ENCODE data around the gene C1QTNF7. TPM values are rescaled to one million over a fixed set of nuclear protein-coding genes. Genes with fewer than 3 reads are reported as not detected.

Gene C1QTNF7
- total RNA-seq, 2 experiments from 2014 or later: not detected

DNA sequence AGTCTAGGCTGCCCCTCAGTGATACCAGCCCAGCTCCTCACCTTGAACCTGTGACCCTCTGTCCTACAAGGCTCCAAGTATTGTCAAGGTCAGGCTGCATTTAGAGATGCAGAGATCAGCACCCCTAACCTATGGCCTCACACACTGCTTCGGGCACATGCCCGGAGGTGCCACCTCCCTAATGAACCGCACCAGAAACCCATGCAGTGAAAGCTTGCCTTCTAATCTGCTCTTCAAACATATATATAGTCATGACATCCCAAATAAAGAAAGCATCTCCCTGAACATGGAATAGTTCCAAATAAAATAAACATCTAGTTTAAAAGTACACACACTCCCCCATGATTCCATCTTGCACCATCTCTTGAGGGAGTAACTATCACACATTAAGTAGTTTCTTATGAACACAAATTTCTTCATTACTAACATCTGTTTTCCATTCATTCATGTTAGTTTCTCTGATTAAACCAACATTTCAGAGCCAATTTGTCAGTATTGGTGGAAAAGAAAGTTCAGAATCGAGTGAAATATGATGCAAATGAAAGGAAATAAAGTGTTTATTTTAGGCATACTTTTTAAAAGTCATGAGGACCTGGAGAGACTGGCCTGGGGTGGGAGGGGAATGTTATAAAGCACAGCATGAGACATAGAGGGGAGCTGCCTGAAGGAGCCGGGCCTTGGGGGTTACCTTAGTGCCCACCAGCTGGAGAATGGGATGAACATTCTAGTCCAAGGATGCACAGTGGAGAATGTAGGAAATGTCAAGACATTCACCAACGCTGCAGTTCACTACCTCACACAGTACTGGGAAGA, 61.0 kb downstream of the C1QTNF7 start:
- H3K4me3 ChIP-seq (ENCODE audit: low read depth, low read length, poor library complexity, severe bottlenecking): no peak overlapping the region
- no peaks in the 10 kb centered on the region for H3K9me3 ChIP-seq (ENCODE audit: low read length)
- TF ChIP-seq, protein P1, sequence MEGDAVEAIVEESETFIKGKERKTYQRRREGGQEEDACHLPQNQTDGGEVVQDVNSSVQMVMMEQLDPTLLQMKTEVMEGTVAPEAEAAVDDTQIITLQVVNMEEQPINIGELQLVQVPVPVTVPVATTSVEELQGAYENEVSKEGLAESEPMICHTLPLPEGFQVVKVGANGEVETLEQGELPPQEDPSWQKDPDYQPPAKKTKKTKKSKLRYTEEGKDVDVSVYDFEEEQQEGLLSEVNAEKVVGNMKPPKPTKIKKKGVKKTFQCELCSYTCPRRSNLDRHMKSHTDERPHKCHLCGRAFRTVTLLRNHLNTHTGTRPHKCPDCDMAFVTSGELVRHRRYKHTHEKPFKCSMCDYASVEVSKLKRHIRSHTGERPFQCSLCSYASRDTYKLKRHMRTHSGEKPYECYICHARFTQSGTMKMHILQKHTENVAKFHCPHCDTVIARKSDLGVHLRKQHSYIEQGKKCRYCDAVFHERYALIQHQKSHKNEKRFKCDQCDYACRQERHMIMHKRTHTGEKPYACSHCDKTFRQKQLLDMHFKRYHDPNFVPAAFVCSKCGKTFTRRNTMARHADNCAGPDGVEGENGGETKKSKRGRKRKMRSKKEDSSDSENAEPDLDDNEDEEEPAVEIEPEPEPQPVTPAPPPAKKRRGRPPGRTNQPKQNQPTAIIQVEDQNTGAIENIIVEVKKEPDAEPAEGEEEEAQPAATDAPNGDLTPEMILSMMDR (conservative IDR thresholded peaks at IDR 0.05; ENCODE audit: low read length): no peak
- TF ChIP-seq EZH2phosphoT487 (IDR thresholded peaks at IDR 0.05; ENCODE audit: borderline replicate concordance, low read depth, low read length): no peak
- no peak for DNase-seq (ENCODE audit: low spot score)
- H3K36me3 ChIP-seq (ENCODE audit: insufficient read depth, low read length): no peaks in the 10 kb centered on the region
- no peaks in the 10 kb centered on the region for H3K9me2 ChIP-seq (ENCODE audit: insufficient read depth, low read length)
- BruUV-seq (replicated peaks): no TSS peak
- no peaks in the 10 kb centered on the region for H3K4me1 ChIP-seq (ENCODE audit: insufficient read depth, low read length, poor library complexity, severe bottlenecking)
- H3K4me2 ChIP-seq (ENCODE audit: low read length): no peak overlapping the region
- ChIA-PET POLR2A (no interaction called here), CTCF (ENCODE audit: unreplicated experiment) (no interaction called here)
- no peaks in the 10 kb centered on the region for H3K79me2 ChIP-seq (ENCODE audit: insufficient read depth, low read depth, low read length)
- no peaks in the 10 kb centered on the region for H4K20me1 ChIP-seq (ENCODE audit: insufficient read depth, low read length)
- H3K27ac ChIP-seq (ENCODE audit: low read depth, low read length, poor library complexity, severe bottlenecking): no peak overlapping the region
- H2AFZ ChIP-seq (ENCODE audit: low read length): no peak overlapping the region
- intact Hi-C loops (cut with micrococcal nuclease; ENCODE audit: unreplicated experiment): no loop called here

DNA sequence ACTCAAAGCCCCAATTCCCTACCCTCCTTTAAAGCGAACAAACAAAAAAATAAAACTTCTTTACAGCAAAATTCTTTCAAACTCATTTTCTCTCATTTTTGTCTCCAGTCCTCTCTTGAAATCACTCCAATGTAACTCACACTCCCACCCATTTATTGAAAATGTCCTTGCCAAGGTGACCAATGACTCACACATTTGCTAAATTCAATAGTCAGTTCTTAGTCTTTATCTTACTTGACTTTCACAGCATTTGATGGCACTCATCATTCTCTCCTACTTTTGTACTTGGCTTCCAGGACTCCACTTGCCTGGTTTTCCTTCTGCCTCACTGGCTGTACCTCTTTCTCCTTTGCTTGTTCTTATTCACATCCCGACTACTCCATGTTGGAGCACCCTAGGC, 61.7 kb downstream of the C1QTNF7 start:
- DNase-seq (ENCODE audit: low spot score): no peak
- no TSS peak for BruUV-seq (replicated peaks)
- intact Hi-C loops (cut with micrococcal nuclease; ENCODE audit: unreplicated experiment): no loop called here
- TF ChIP-seq, protein P1 (conservative IDR thresholded peaks at IDR 0.05; ENCODE audit: low read length): no peak
- no peak for TF ChIP-seq EZH2phosphoT487 (IDR thresholded peaks at IDR 0.05; ENCODE audit: borderline replicate concordance, low read depth, low read length)
- no peak overlapping the region for H3K27ac ChIP-seq (ENCODE audit: low read depth, low read length, poor library complexity, severe bottlenecking)
- H3K36me3 ChIP-seq (ENCODE audit: insufficient read depth, low read length): no peaks in the 10 kb centered on the region
- ChIA-PET CTCF (ENCODE audit: unreplicated experiment) (no interaction called here), POLR2A (no interaction called here)
- no peaks in the 10 kb centered on the region for H3K9me3 ChIP-seq (ENCODE audit: low read length)
- H3K4me3 ChIP-seq (ENCODE audit: low read depth, low read length, poor library complexity, severe bottlenecking): no peak overlapping the region
- H3K9me2 ChIP-seq (ENCODE audit: insufficient read depth, low read length): no peaks in the 10 kb centered on the region
- H3K4me1 ChIP-seq (ENCODE audit: insufficient read depth, low read length, poor library complexity, severe bottlenecking): no peaks in the 10 kb centered on the region
- no peaks in the 10 kb centered on the region for H3K79me2 ChIP-seq (ENCODE audit: insufficient read depth, low read depth, low read length)
- H3K4me2 ChIP-seq (ENCODE audit: low read length): no peak overlapping the region
- H4K20me1 ChIP-seq (ENCODE audit: insufficient read depth, low read length): no peaks in the 10 kb centered on the region
- H2AFZ ChIP-seq (ENCODE audit: low read length): no peak overlapping the region

DNA sequence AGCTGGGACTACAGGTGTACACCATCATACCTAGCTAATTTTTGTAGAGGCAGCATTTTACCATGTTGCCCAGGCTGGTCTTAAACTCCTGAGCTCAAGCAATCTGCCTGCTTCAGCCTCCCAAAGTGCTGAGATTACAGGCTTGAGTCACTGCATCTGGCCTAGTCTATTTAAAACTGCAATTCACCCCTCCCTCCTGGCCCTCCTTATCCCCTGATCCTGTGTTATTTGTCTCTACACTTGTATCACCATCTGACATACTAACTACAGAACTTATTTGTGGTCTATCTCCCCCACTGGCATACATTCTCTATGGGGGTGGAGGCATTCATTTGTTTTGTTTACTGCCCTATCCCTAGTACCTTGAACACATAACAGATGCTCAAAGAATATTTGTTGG, 65.6 kb downstream of the C1QTNF7 start:
- H3K4me1 ChIP-seq (ENCODE audit: insufficient read depth, low read length, poor library complexity, severe bottlenecking): no peaks in the 10 kb centered on the region
- H3K27ac ChIP-seq (ENCODE audit: low read depth, low read length, poor library complexity, severe bottlenecking): no peak overlapping the region
- H3K9me3 ChIP-seq (ENCODE audit: low read length): peaks cover 10% of the 10 kb centered on the region; the same call in 1 of the 2 replicates
- ChIA-PET CTCF (ENCODE audit: unreplicated experiment) (no interaction called here), POLR2A (no interaction called here)
- no peak overlapping the region for H3K4me2 ChIP-seq (ENCODE audit: low read length)
- no peak overlapping the region for H3K4me3 ChIP-seq (ENCODE audit: low read depth, low read length, poor library complexity, severe bottlenecking)
- H3K9me2 ChIP-seq (ENCODE audit: insufficient read depth, low read length): no peaks in the 10 kb centered on the region
- H4K20me1 ChIP-seq (ENCODE audit: insufficient read depth, low read length): no peaks in the 10 kb centered on the region
- H3K79me2 ChIP-seq (ENCODE audit: insufficient read depth, low read depth, low read length): no peaks in the 10 kb centered on the region
- TF ChIP-seq, protein P1 (conservative IDR thresholded peaks at IDR 0.05; ENCODE audit: low read length): no peak
- TF ChIP-seq EZH2phosphoT487 (IDR thresholded peaks at IDR 0.05; ENCODE audit: borderline replicate concordance, low read depth, low read length): no peak
- DNase-seq (ENCODE audit: low spot score): no peak
- no peaks in the 10 kb centered on the region for H3K36me3 ChIP-seq (ENCODE audit: insufficient read depth, low read length)
- intact Hi-C loops (cut with micrococcal nuclease; ENCODE audit: unreplicated experiment): no loop called here
- H2AFZ ChIP-seq (ENCODE audit: low read length): no peak overlapping the region
- no TSS peak for BruUV-seq (replicated peaks)
